GM23248 (cell line): ENCODE data around the gene NRCAM. TPM values are rescaled to one million over a fixed set of nuclear protein-coding genes. Genes with fewer than 3 reads are reported as not detected.

ENCODE experiments used
- DNase-seq: peaks from one replicate; pipeline ENCODE4 v3.0.0-alpha.2; 2015
- H2AFZ ChIP-seq: fragments of 200-600 bp; sonication (generic); 2 replicates; pipeline ENCODE4 v1.6.1; 2016; ENCODE audit warnings: antibody characterized with exemption
- H3F3A ChIP-seq: fragments of 200-600 bp; sonication (generic); 2 replicates; pipeline ENCODE4 v1.6.1; 2016; ENCODE audit warnings: mild to moderate bottlenecking, antibody characterized with exemption, mixed run types; ENCODE audit not compliant: insufficient read depth
- H3K27ac ChIP-seq: fragments of 200-600 bp; sonication (generic); 2 replicates; pipeline ENCODE4 v1.5.1; 2016; ENCODE audit warnings: mild to moderate bottlenecking
- H3K27me3 ChIP-seq: fragments of 200-600 bp; sonication (generic); replicated peaks from 2 replicates; pipeline ENCODE4 v1.6.1; 2016; ENCODE audit warnings: mild to moderate bottlenecking; ENCODE audit not compliant: insufficient read depth
- H3K36me3 ChIP-seq: fragments of 200-600 bp; sonication (generic); 2 replicates; pipeline ENCODE4 v1.6.1; 2016; ENCODE audit warnings: low read depth, mild to moderate bottlenecking
- H3K4me1 ChIP-seq: fragments of 200-600 bp; sonication (generic); 2 replicates; pipeline ENCODE4 v1.6.1; 2016; ENCODE audit warnings: mild to moderate bottlenecking; ENCODE audit not compliant: insufficient read depth
- H3K4me2 ChIP-seq: fragments of 200-600 bp; sonication (generic); one replicate; pipeline ENCODE4 v1.6.1; 2016; ENCODE audit warnings: mild to moderate bottlenecking; ENCODE audit not compliant: unreplicated experiment
- H3K4me3 ChIP-seq: fragments of 200-600 bp; sonication (generic); 2 replicates; pipeline ENCODE4 v1.5.1; 2016; ENCODE audit warnings: mild to moderate bottlenecking
- H3K79me2 ChIP-seq: fragments of 200-600 bp; sonication (generic); 2 replicates; pipeline ENCODE4 v1.6.1; 2016; ENCODE audit warnings: mild to moderate bottlenecking; ENCODE audit not compliant: insufficient read depth
- H3K9ac ChIP-seq: fragments of 200-600 bp; sonication (generic); 2 replicates; pipeline ENCODE4 v1.6.1; 2016; ENCODE audit warnings: mild to moderate bottlenecking
- H3K9me2 ChIP-seq: fragments of 200-600 bp; sonication (generic); 2 replicates; pipeline ENCODE4 v1.6.1; 2016; ENCODE audit warnings: mixed run types, mild to moderate bottlenecking, moderate library complexity; ENCODE audit not compliant: insufficient read depth
- H3K9me3 ChIP-seq: fragments of 200-600 bp; sonication (generic); one replicate; pipeline ENCODE4 v1.6.1; 2017; ENCODE audit warnings: low read depth
- H4K20me1 ChIP-seq: fragments of 200-600 bp; sonication (generic); 2 replicates; pipeline ENCODE4 v1.6.0; 2016; ENCODE audit not compliant: insufficient read depth
- EZH2 ChIP-seq: fragments of 200-600 bp; sonication (generic); IDR thresholded peaks from 2 replicates; pipeline ENCODE4 v1.6.1; 2018; ENCODE audit warnings: antibody characterized with exemption, mild to moderate bottlenecking; ENCODE audit not compliant: insufficient read depth, poor library complexity, severe bottlenecking
- EZH2phosphoT487 ChIP-seq: fragments of 200-600 bp; sonication (generic); IDR thresholded peaks from 2 replicates; pipeline ENCODE4 v1.6.1; 2018; ENCODE audit warnings: antibody characterized with exemption, moderate library complexity, mild to moderate bottlenecking, low read depth; ENCODE audit not compliant: insufficient read depth
- whole genome bisulfite sequencing, 2 experiments: methylation state at CpG; one replicate each; pipeline ENCODE4 v1.1.6; 2015 to 2017; ENCODE audit warnings: low lambda C conversion rate in 2 of 2, low coverage in 1 of 2; ENCODE audit errors: missing lambda C conversion rate in 2 of 2; 5-methylcytosine and 5-hydroxymethylcytosine counted together
- in situ Hi-C: fragments of 300-500 bp; cut with MboI; formaldehyde crosslinking; loops from 2 replicates; pipeline ENCODE4 v1.15.0; 2020
- polyA plus RNA-seq: library from polyadenylated mRNA; unstranded; fragments of >200 nt; fragmentation: Nextera tagmentation; extraction: Ambion mirVana; gene quantifications from 2 replicates; pipeline ENCODE4 v1.2.1, GENCODE V29; 2016
- total RNA-seq: library from RNA; depleted of rRNA; stranded (reverse); fragments of >200 nt; shearing (Covaris generic); gene quantifications from 2 replicates; pipeline ENCODE4 v1.2.3, GENCODE V29; 2014

The NRCAM gene
- total and polyA plus RNA-seq, 2 experiments from 2014 or later, result 5.1 to 7.0 TPM

- Histone ChIP-seq H3K79me2 (no peaks in the 10 kb centered on the region), H2AFZ (no peak overlapping the region), H3K4me1 (peaks cover 32% of the 10 kb centered on the region), H3K4me3 (no peak overlapping the region), H3K9me2 (no peaks in the 10 kb centered on the region), H4K20me1 (no peaks in the 10 kb centered on the region), H3K4me2 (no peak overlapping the region), H3F3A (peaks cover 17% of the 10 kb centered on the region), H3K36me3 (no peaks in the 10 kb centered on the region), H3K27ac (no peak overlapping the region), H3K27me3 (no peaks in the 10 kb centered on the region), H3K9me3 (no peaks in the 10 kb centered on the region), H3K9ac (no peak overlapping the region)
- DNase-seq, result peak; percentile 38
- in situ Hi-C loops, result no loop called here
- WGBS, 2 experiments, result 50 to 64% methylated on average over 1 of the region's 1 CpG
- TF ChIP-seq EZH2phosphoT487, result no peak
- no peak for TF ChIP-seq EZH2
Observed at GRCh38 chr7:108251700-108252099, 204.5 kb downstream of the NRCAM start.

GRCh38 chr7:108249453-108249852 lies 206.8 kb downstream of the NRCAM start:
- H3K9me3 ChIP-seq, result no peaks in the 10 kb centered on the region
- no peak for TF ChIP-seq EZH2
- no peak for TF ChIP-seq EZH2phosphoT487
- H3K4me3 ChIP-seq, result no peak overlapping the region
- peaks cover 46% of the 10 kb centered on the region for H3K4me1 ChIP-seq
- no peaks in the 10 kb centered on the region for H4K20me1 ChIP-seq
- peaks cover 36% of the 10 kb centered on the region for H3F3A ChIP-seq
- H3K4me2 ChIP-seq, result no peak overlapping the region
- no peaks in the 10 kb centered on the region for H3K36me3 ChIP-seq
- H3K79me2 ChIP-seq, result no peaks in the 10 kb centered on the region
- WGBS, 2 experiments, result 48 to 62% methylated on average over 1 of the region's 1 CpG
- DNase-seq, result no peak
- H2AFZ ChIP-seq, result no peak overlapping the region
- H3K27me3 ChIP-seq, result no peaks in the 10 kb centered on the region
- H3K27ac ChIP-seq, result no peak overlapping the region
- no peaks in the 10 kb centered on the region; the same call in 1 of the 2 replicates for H3K9me2 ChIP-seq
- in situ Hi-C loops, result no loop called here
- no peak overlapping the region for H3K9ac ChIP-seq

- TF ChIP-seq EZH2, result no peak
- DNase-seq, result no peak
- Histone ChIP-seq H3K9me2 (no peaks in the 10 kb centered on the region; the same call in none of the 2 replicates), H3K4me1 (peaks cover 45% of the 10 kb centered on the region), H4K20me1 (no peaks in the 10 kb centered on the region), H3K9me3 (no peaks in the 10 kb centered on the region), H3K9ac (no peak overlapping the region), H3F3A (peaks cover 35% of the 10 kb centered on the region), H3K27ac (no peak overlapping the region), H3K36me3 (no peaks in the 10 kb centered on the region), H3K4me2 (no peak overlapping the region), H3K79me2 (no peaks in the 10 kb centered on the region), H3K4me3 (no peak overlapping the region), H3K27me3 (no peaks in the 10 kb centered on the region), H2AFZ (0 out of 2 replicates have a peak overlapping the region, but pooled peaks have one; percentile 5)
- 39 to 40% methylated on average over 4 of the region's 4 CpGs for WGBS, 2 experiments
- in situ Hi-C loops, result no loop called here
Observed at GRCh38 chr7:108248821-108249220, 207.4 kb downstream of the NRCAM start.

- Histone ChIP-seq H3K4me3 (no peak overlapping the region), H2AFZ (0 out of 2 replicates have a peak overlapping the region, but pooled peaks have one; percentile 5), H3K27me3 (no peaks in the 10 kb centered on the region), H3F3A (peaks cover 35% of the 10 kb centered on the region), H3K9ac (no peak overlapping the region), H3K36me3 (no peaks in the 10 kb centered on the region), H3K9me2 (no peaks in the 10 kb centered on the region; the same call in none of the 2 replicates), H3K27ac (no peak overlapping the region), H3K4me1 (peaks cover 41% of the 10 kb centered on the region), H3K9me3 (no peaks in the 10 kb centered on the region), H4K20me1 (no peaks in the 10 kb centered on the region), H3K79me2 (no peaks in the 10 kb centered on the region), H3K4me2 (no peak overlapping the region)
- TF ChIP-seq EZH2phosphoT487 (no peak), EZH2 (no peak)
- WGBS, 2 experiments, result 95 to 100% methylated on average over 2 of the region's 2 CpGs
- DNase-seq, result no peak
- in situ Hi-C loops, result no loop called here
Observed at GRCh38 chr7:108248418-108248817, 207.8 kb downstream of the NRCAM start.

GRCh38 chr7:108247614-108248013 lies 208.6 kb downstream of the NRCAM start:
- DNase-seq, result no peak
- H3K9ac ChIP-seq, result no peak overlapping the region

More at GRCh38 chr7:108247614-108248013, 208.6 kb downstream of the NRCAM start:
- no peaks in the 10 kb centered on the region for H3K79me2 ChIP-seq
- no peaks in the 10 kb centered on the region for H3K27me3 ChIP-seq
- WGBS, 2 experiments, result 88% methylated on average over 1 of the region's 1 CpG
- no peak for TF ChIP-seq EZH2
- no peak for TF ChIP-seq EZH2phosphoT487
- peaks cover 40% of the 10 kb centered on the region for H3K4me1 ChIP-seq
- no peaks in the 10 kb centered on the region for H3K36me3 ChIP-seq
- no peaks in the 10 kb centered on the region; the same call in none of the 2 replicates for H3K9me2 ChIP-seq
- no peaks in the 10 kb centered on the region for H4K20me1 ChIP-seq
- H3K9me3 ChIP-seq, result no peaks in the 10 kb centered on the region
- H3K4me3 ChIP-seq, result no peak overlapping the region
- peak overlapping the region; percentile 52; the same call in 1 of the 2 replicates for H2AFZ ChIP-seq
- H3K4me2 ChIP-seq, result peak overlapping the region; percentile 6
- H3F3A ChIP-seq, result peaks cover 35% of the 10 kb centered on the region
- in situ Hi-C loops, result no loop called here
- peak overlapping the region; percentile 88; the same call in 1 of the 2 replicates for H3K27ac ChIP-seq
